A673 (cell line): Measurements from ENCODE around the gene ACOXL. TPM values are rescaled to one million over a fixed set of nuclear protein-coding genes. Genes with fewer than 3 reads are reported as not detected.
A peak's percentile ranks its signal among the peaks of the same experiment; 100 is the strongest.

Source experiments
- BruUV-seq: library from RNA; stranded (reverse); fragments of 400-500 nt; replicated peaks from 2 replicates; lab custom pipeline; 2021; lab: Mats Ljungman, UMichigan
- CTCF ChIA-PET: fragments of 300-600 bp; sonication (Branson Sonifier 250); formaldehyde crosslinking; loops from one replicate; lab custom pipeline; 2022; ENCODE audit warnings: antibody characterized with exemption; lab: Charles Lee
- POLR2A ChIA-PET: fragments of 300-600 bp; sonication (Branson Sonifier 250); formaldehyde crosslinking; loops from one replicate; lab custom pipeline; 2022; ENCODE audit warnings: antibody characterized with exemption; ENCODE audit not compliant: low non-redundant PET; lab: Charles Lee
- DNase-seq: peaks from one replicate; pipeline ENCODE4 v3.0.0-alpha.2; 2015; ENCODE audit warnings: low spot score
- H3K27ac ChIP-seq: fragments of 200-600 bp; sonication (generic); 2 replicates; pipeline ENCODE4 v1.5.1; 2016; ENCODE audit warnings: mixed run types, low read depth, mild to moderate bottlenecking, mixed read lengths, antibody characterized with exemption, low read length; ENCODE audit not compliant: poor library complexity, severe bottlenecking
- H3K27me3 ChIP-seq: fragments of 200-600 bp; sonication (generic); replicated peaks from 2 replicates; pipeline ENCODE4 v1.6.1; 2017; ENCODE audit warnings: mixed run types, low read depth, mild to moderate bottlenecking, mixed read lengths, antibody characterized with exemption, low read length; ENCODE audit not compliant: insufficient read depth, poor library complexity
- H3K36me3 ChIP-seq: fragments of 200-600 bp; sonication (generic); 2 replicates; pipeline ENCODE4 v1.6.1; 2016; ENCODE audit warnings: mixed run types, mild to moderate bottlenecking, mixed read lengths, antibody characterized with exemption, low read length; ENCODE audit not compliant: insufficient read depth, poor library complexity, severe bottlenecking
- H3K4me1 ChIP-seq: fragments of 200-600 bp; sonication (generic); 2 replicates; pipeline ENCODE4 v1.6.1; 2017; ENCODE audit warnings: mixed run types, mild to moderate bottlenecking, mixed read lengths, antibody characterized with exemption, low read length; ENCODE audit not compliant: insufficient read depth, poor library complexity, severe bottlenecking
- H3K4me3 ChIP-seq: fragments of 200-600 bp; sonication (generic); 2 replicates; pipeline ENCODE4 v1.5.1; 2016; ENCODE audit warnings: low read depth, mixed run types, mild to moderate bottlenecking, mixed read lengths, low read length; ENCODE audit not compliant: poor library complexity, severe bottlenecking
- H3K9me3 ChIP-seq: fragments of 200-600 bp; sonication (generic); 2 replicates; pipeline ENCODE4 v1.6.1; 2016; ENCODE audit warnings: mixed run types, low read depth, mild to moderate bottlenecking, mixed read lengths, antibody characterized with exemption, low read length; ENCODE audit not compliant: poor library complexity, severe bottlenecking
- EZH2 ChIP-seq: fragments of 200-600 bp; sonication (generic); IDR thresholded peaks from 2 replicates; pipeline ENCODE4 v1.6.1; 2017; ENCODE audit warnings: borderline replicate concordance, low read depth, mild to moderate bottlenecking, mixed read lengths, antibody characterized with exemption, low read length; ENCODE audit not compliant: poor library complexity, severe bottlenecking
- intact Hi-C: fragments of 100-400 bp; cut with micrococcal nuclease; formaldehyde crosslinking; loops from one replicate; pipeline ENCODE4 v1.10.0; 2022; ENCODE audit not compliant: unreplicated experiment
- total RNA-seq: library from RNA; stranded (reverse); gene quantifications from 2 replicates; pipeline ENCODE4 v1.2.3, GENCODE V29; 2021
- TF ChIP-seq, protein P1 (sequence below): fragments of 300-800, 200-600 bp; sonication (generic); conservative IDR thresholded peaks from 2 replicates; pipeline ENCODE4 v1.5.1; 2017; ENCODE audit warnings: low read depth, mild to moderate bottlenecking, antibody characterized with exemption, low read length, moderate library complexity, mixed read lengths

ACOXL gene
- total RNA-seq, 1 experiment from 2014 or later = not detected

DNA sequence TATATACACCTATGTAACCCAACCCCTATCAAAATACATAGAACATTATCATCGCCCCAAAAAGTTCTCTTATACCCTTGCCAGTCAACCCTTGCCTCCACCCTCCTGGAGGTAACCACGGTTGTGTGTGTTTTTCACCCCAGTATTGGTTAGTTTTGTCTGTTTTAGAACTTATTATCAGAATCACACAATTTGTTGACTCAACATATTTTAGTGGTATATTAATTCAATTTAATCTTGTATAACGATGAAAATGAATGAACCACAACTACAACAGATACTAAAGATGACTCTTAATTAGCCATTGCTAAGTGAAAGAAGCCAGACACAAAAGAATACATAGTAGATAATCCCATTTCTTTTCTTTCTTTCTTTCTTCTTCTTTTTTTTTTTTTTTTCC lies 19.3 kb downstream of the ACOXL start:
- H3K27me3 ChIP-seq = peaks cover 18% of the 10 kb centered on the region
- no peak for TF ChIP-seq EZH2
- TF ChIP-seq, protein P1, sequence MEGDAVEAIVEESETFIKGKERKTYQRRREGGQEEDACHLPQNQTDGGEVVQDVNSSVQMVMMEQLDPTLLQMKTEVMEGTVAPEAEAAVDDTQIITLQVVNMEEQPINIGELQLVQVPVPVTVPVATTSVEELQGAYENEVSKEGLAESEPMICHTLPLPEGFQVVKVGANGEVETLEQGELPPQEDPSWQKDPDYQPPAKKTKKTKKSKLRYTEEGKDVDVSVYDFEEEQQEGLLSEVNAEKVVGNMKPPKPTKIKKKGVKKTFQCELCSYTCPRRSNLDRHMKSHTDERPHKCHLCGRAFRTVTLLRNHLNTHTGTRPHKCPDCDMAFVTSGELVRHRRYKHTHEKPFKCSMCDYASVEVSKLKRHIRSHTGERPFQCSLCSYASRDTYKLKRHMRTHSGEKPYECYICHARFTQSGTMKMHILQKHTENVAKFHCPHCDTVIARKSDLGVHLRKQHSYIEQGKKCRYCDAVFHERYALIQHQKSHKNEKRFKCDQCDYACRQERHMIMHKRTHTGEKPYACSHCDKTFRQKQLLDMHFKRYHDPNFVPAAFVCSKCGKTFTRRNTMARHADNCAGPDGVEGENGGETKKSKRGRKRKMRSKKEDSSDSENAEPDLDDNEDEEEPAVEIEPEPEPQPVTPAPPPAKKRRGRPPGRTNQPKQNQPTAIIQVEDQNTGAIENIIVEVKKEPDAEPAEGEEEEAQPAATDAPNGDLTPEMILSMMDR = no peak
- intact Hi-C loops = no loop called here
- no peak for DNase-seq
- no peak overlapping the region for H3K27ac ChIP-seq
- H3K4me1 ChIP-seq = no peaks in the 10 kb centered on the region
- BruUV-seq = no TSS peak
- no peak overlapping the region for H3K4me3 ChIP-seq
- ChIA-PET CTCF (no interaction called here), POLR2A (no interaction called here)
- H3K36me3 ChIP-seq = no peaks in the 10 kb centered on the region
- no peaks in the 10 kb centered on the region for H3K9me3 ChIP-seq

DNA sequence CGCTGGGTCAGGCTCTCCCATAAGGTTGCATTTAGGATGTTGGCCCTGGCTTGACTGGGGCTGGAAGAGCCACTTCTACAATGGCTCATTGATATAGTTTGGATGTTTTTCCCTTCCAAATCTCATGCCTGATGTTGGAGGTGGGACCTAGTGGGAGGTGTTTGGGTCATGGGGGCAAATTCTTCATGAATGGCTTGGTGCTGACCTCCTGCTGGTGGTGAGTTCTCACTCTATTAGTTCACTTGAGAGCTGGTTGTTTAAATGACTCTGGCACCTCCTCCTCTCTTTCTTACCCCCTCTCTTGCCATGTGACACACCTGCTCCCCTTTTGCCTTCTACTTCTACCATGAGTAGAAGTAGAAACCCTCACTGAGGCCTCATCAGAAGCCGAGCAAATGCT lies 20.5 kb downstream of the ACOXL start:
- no peaks in the 10 kb centered on the region for H3K9me3 ChIP-seq
- DNase-seq = no peak
- H3K27me3 ChIP-seq = peaks cover 12% of the 10 kb centered on the region
- no peak overlapping the region for H3K4me3 ChIP-seq
- no peaks in the 10 kb centered on the region for H3K36me3 ChIP-seq
- ChIA-PET CTCF (no interaction called here), POLR2A (no interaction called here)
- H3K4me1 ChIP-seq = no peaks in the 10 kb centered on the region
- TF ChIP-seq, protein P1 = no peak
- TF ChIP-seq EZH2 = no peak
- no peak overlapping the region for H3K27ac ChIP-seq
- intact Hi-C loops = no loop called here
- BruUV-seq = no TSS peak

DNA sequence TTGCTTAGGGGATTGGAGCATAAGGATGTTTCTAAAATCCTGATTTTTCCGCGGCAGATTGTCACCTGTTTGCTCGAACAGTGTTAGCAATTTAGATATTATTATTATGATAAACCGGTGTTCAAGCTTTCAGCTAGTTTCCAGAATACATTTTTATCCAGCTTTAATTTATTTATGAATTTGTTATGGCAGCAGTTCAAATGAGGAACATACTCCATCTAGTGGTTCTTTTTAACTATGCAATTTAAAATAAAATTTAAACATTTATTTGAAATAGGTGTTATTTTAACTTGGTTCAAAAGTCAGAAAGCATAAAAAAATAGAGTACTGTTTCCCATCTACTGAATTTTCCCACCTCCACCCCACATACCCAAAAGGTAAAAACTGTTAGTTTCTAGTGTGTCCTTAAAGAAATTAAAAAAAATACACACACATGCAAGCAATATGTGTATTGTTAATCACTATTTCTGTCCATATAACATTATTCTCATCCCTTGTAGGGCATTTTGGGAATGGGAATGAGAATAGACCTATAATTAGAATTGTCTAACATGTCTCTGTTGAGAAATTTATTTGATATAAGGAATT lies 23.2 kb downstream of the ACOXL start:
- Histone ChIP-seq H3K9me3 (no peaks in the 10 kb centered on the region), H3K27me3 (peaks cover 4% of the 10 kb centered on the region), H3K4me3 (no peak overlapping the region), H3K4me1 (no peaks in the 10 kb centered on the region), H3K36me3 (no peaks in the 10 kb centered on the region), H3K27ac (no peak overlapping the region)
- BruUV-seq = no TSS peak
- peak; percentile 21 for DNase-seq
- CTCF ChIA-PET = interaction anchor here (0.6 to 1.6 kb wide), 3 partner anchors 15 to 86 kb away, joined by 3 to 8 read pairs (median 3); partner anchors contain the start of gene BUB1
- POLR2A ChIA-PET = no interaction called here
- intact Hi-C loops = loop anchor here (5.0 kb wide), 1 partner anchor 78 kb away; the partner anchor contains the start of gene BUB1
- TF ChIP-seq EZH2 = no peak
- TF ChIP-seq, protein P1 = peak; percentile 69
